ENCODE measurements around the gene PAAF1. TPM values are rescaled to one million over a fixed set of nuclear protein-coding genes. Genes with fewer than 3 reads are reported as not detected.

PAAF1 gene
- total and polyA plus RNA-seq, 10 of the 15 experiments (the other 5 are each of a cell fraction or from before 2014, with no cell fraction given), result 13.7 to 70.6 (median 29.1) TPM

DNA sequence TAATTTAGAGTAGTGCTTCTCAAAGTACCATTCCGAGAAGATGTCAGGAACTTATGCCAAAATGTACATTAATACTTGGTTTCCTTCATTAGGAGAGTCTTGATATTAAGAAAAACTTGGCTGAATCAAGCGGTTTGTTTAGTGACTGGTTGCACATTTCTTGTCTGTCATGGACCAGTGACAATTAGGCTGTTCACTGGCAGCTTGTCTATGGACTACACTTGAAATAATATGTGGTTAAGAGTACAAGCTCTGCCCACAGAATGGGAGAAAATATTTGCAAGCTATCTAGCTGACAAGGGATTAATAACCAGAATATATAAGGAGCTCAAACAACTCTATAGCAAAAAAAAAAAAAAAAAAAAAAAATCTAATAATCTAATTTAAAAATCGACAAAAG, 24.8 kb upstream of the PAAF1 start:
- Histone ChIP-seq H2AFZ (ENCODE audit: control insufficient read depth, low read depth, low read length) (no peak overlapping the region), H3K27me3 (replicated peaks in 1 of 2; ENCODE audit: control insufficient read depth in 2 of 2, insufficient read depth in 2 of 2, low read length in 1 of 2) (no peaks in the 10 kb centered on the region), H3K9ac (ENCODE audit: control insufficient read depth, insufficient read depth, low read length) (no peak overlapping the region), H3K9me3 (replicated peaks; ENCODE audit: control insufficient read depth, insufficient read depth, low read length) (no peaks in the 10 kb centered on the region), H3K4me1 (ENCODE audit: control insufficient read depth, insufficient read depth, low read length) (no peaks in the 10 kb centered on the region), H4K20me1 (ENCODE audit: control insufficient read depth, insufficient read depth) (no peaks in the 10 kb centered on the region), H3K79me2 (ENCODE audit: control insufficient read depth, insufficient read depth, low read length) (no peaks in the 10 kb centered on the region), H3K4me3 (no peak overlapping the region), H3K27ac (ENCODE audit: control insufficient read depth, insufficient read depth) (no peak overlapping the region), H3K36me3 (ENCODE audit: control insufficient read depth in 2 of 2, insufficient read depth in 2 of 2, low read length in 1 of 2) (no peaks in the 10 kb centered on the region), H3K4me2 (ENCODE audit: control insufficient read depth, insufficient read depth) (no peak overlapping the region)
- ATAC-seq, result no peak
- POLR2A ChIA-PET, result interaction anchor here (0.6 kb wide), 2 partner anchors 8 to 172 kb away, joined by 3 to 7 read pairs; no protein-coding TSS in a partner anchor
- CTCF ChIA-PET, result no interaction called here
- BruUV-seq (replicated peaks), result no TSS peak
- WGBS (ENCODE audit: insufficient coverage, insufficient replicate concordance, low lambda C conversion rate, missing lambda C conversion rate), result 98% methylated on average over 3 of the region's 3 CpGs
- no peak for DNase-seq (ENCODE audit: low read depth, low spot score)
- in situ Hi-C loops (cut with MboI), result no loop called here
- RAD21 ChIA-PET (ENCODE audit: unreplicated experiment), result interaction anchor here (0.7 kb wide), 1 partner anchor 598 kb away, joined by 3 read pairs; no protein-coding TSS in a partner anchor
- FAIRE-seq, result no peak
- SMC1A ChIA-PET (ENCODE audit: uncharacterized antibody, unreplicated experiment), result interaction anchor here (1.4 kb wide), 1 partner anchor 16 kb away, joined by 3 read pairs; no protein-coding TSS in a partner anchor
- intact Hi-C loops (cut with micrococcal nuclease; ENCODE audit: unreplicated experiment), result no loop called here
- TF ChIP-seq, protein P1, sequence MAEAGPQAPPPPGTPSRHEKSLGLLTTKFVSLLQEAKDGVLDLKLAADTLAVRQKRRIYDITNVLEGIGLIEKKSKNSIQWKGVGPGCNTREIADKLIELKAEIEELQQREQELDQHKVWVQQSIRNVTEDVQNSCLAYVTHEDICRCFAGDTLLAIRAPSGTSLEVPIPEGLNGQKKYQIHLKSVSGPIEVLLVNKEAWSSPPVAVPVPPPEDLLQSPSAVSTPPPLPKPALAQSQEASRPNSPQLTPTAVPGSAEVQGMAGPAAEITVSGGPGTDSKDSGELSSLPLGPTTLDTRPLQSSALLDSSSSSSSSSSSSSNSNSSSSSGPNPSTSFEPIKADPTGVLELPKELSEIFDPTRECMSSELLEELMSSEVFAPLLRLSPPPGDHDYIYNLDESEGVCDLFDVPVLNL (IDR thresholded peaks at IDR 0.05; ENCODE audit: low read depth, low read length), result no peak
- TF ChIP-seq SREBF2 (IDR thresholded peaks at IDR 0.05; ENCODE audit: low read length) (no peak), YBX1 (IDR thresholded peaks at IDR 0.05) (no peak), CREM (IDR thresholded peaks at IDR 0.05; ENCODE audit: low read depth) (no peak), PML (IDR thresholded peaks at IDR 0.05; ENCODE audit: low read length) (no peak), CREB1 (IDR thresholded peaks at IDR 0.05; ENCODE audit: low read depth) (no peak), ZNF384 (IDR thresholded peaks at IDR 0.05; ENCODE audit: borderline replicate concordance, low read depth, low read length) (no peak), MEF2B (IDR thresholded peaks at IDR 0.05; ENCODE audit: partially characterized antibody, poor library complexity, severe bottlenecking) (no peak)
- TF ChIP-seq, protein P2, sequence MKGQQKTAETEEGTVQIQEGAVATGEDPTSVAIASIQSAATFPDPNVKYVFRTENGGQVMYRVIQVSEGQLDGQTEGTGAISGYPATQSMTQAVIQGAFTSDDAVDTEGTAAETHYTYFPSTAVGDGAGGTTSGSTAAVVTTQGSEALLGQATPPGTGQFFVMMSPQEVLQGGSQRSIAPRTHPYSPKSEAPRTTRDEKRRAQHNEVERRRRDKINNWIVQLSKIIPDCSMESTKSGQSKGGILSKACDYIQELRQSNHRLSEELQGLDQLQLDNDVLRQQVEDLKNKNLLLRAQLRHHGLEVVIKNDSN (IDR thresholded peaks at IDR 0.05; ENCODE audit: borderline replicate concordance, extremely low read length, insufficient read depth, low read depth, low read length), result no peak
- TF ChIP-seq, protein P3, sequence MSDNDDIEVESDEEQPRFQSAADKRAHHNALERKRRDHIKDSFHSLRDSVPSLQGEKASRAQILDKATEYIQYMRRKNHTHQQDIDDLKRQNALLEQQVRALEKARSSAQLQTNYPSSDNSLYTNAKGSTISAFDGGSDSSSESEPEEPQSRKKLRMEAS (IDR thresholded peaks at IDR 0.05; ENCODE audit: low read depth, low read length), result no peak
